HG03066 (cell line): ENCODE measurements around the gene NEDD9.

Experiments
- ATAC-seq: cut with Tn5 transposase; IDR thresholded peaks from one replicate; pipeline ENCODE4 v1.9.1; 2021; ENCODE audit warnings: low read depth; ENCODE audit not compliant: unreplicated experiment

The NEDD9 gene

GRCh38 chr6:11263291-11263775 is 30.9 kb upstream of the NEDD9 start:
- no peak for ATAC-seq

- ATAC-seq, result no peak
Observed at GRCh38 chr6:11262242-11262641, 29.8 kb upstream of the NEDD9 start.

GRCh38 chr6:11260249-11261038 is 28.0 kb upstream of the NEDD9 start:
- ATAC-seq, result no peak

- peak; percentile 72 for ATAC-seq
Observed at GRCh38 chr6:11258260-11259237, 26.1 kb upstream of the NEDD9 start.

GRCh38 chr6:11255610-11256009 is 23.1 kb upstream of the NEDD9 start:
- no peak for ATAC-seq

GRCh38 chr6:11253594-11253993 is 21.1 kb upstream of the NEDD9 start:
- no peak for ATAC-seq

- ATAC-seq, result no peak
Observed at GRCh38 chr6:11251553-11252360, 19.3 kb upstream of the NEDD9 start.

GRCh38 chr6:11250108-11250507 is 17.6 kb upstream of the NEDD9 start:
- ATAC-seq, result no peak

- no peak for ATAC-seq
Observed at GRCh38 chr6:11248974-11249761, 16.7 kb upstream of the NEDD9 start.

GRCh38 chr6:11246722-11247121 is 14.3 kb upstream of the NEDD9 start:
- no peak for ATAC-seq

- no peak for ATAC-seq
Observed at GRCh38 chr6:11245381-11246256, 13.2 kb upstream of the NEDD9 start.

GRCh38 chr6:11244387-11245126 is 12.1 kb upstream of the NEDD9 start:
- ATAC-seq, result no peak

- no peak for ATAC-seq
Observed at GRCh38 chr6:11243861-11244260, 11.4 kb upstream of the NEDD9 start.

- ATAC-seq, result no peak
Observed at GRCh38 chr6:11242711-11243110, 10.2 kb upstream of the NEDD9 start.

- no peak for ATAC-seq
Observed at GRCh38 chr6:11241793-11242201, 9.3 kb upstream of the NEDD9 start.

- no peak for ATAC-seq
Observed at GRCh38 chr6:11241154-11241792, 8.8 kb upstream of the NEDD9 start.

GRCh38 chr6:11237956-11238355 is 5.5 kb upstream of the NEDD9 start:
- ATAC-seq, result no peak

- ATAC-seq, result no peak
Observed at GRCh38 chr6:11237428-11237827, 5.0 kb upstream of the NEDD9 start.
